Cardiac fibroblast (primary cell): ENCODE results near the gene KLK3.

Source experiments
- DNase-seq, 2 donors: peaks; one replicate each; pipeline versions ENCODE4 v3.0.0 to v3.0.0-alpha.2; 2010; ENCODE audit warnings: low read depth in 2 of 2
- H3K4me3 ChIP-seq, 2 donors: replicated peaks in 1 of 2; 1 replicate in 1 of 2; 2 replicates in 1 of 2; pipeline ENCODE4 v1.5.1; 2011; ENCODE audit warnings: low read depth in 2 of 2, low read length in 2 of 2, mild to moderate bottlenecking in 2 of 2, moderate library complexity in 1 of 2
- CTCF ChIP-seq: IDR thresholded peaks from one replicate; pipeline ENCODE4 v1.5.1; 2011; ENCODE audit warnings: low read depth, mild to moderate bottlenecking, low read length, inconsistent platforms

The KLK3 gene

GRCh38 chr19:50822661-50823208, 32.0 kb upstream of the KLK3 start:
- DNase-seq = no peak
- no peak for TF ChIP-seq CTCF
- no peak overlapping the region for H3K4me3 ChIP-seq

- no peak for DNase-seq
- no peak within 1 kb of the TSS for H3K4me3 ChIP-seq
- TF ChIP-seq CTCF = no peak
These were observed 31.2 kb upstream of the KLK3 start, which contains the start of gene KLK1 for GRCh38 chr19:50823389-50824042. TSS of gene KLK1 (minus strand) at chr19:50823787. CDS start at chr19:50823748, 39 bp downstream.

- TF ChIP-seq CTCF = no peak
- no peak for DNase-seq
- H3K4me3 ChIP-seq = no peak overlapping the region
These were observed 28.0 kb upstream of the KLK3 start for GRCh38 chr19:50826492-50827240.

GRCh38 chr19:50827476-50827875, 27.2 kb upstream of the KLK3 start:
- no peak overlapping the region for H3K4me3 ChIP-seq
- TF ChIP-seq CTCF = no peak
- DNase-seq = no peak

- TF ChIP-seq CTCF = no peak
- DNase-seq = no peak
- no peak overlapping the region for H3K4me3 ChIP-seq
These were observed 24.9 kb upstream of the KLK3 start for GRCh38 chr19:50829801-50830200.

GRCh38 chr19:50830266-50831025, 24.3 kb upstream of the KLK3 start:
- no peak overlapping the region for H3K4me3 ChIP-seq
- DNase-seq = no peak
- TF ChIP-seq CTCF = no peak
